Measurements from ENCODE around the gene ABHD16B.
"Not testable (repeated sequence)": the region's sequence is repeated elsewhere in the genome, so short reads cannot be mapped to it uniquely, and the experiment has no call there.

The ABHD16B gene

DNA sequence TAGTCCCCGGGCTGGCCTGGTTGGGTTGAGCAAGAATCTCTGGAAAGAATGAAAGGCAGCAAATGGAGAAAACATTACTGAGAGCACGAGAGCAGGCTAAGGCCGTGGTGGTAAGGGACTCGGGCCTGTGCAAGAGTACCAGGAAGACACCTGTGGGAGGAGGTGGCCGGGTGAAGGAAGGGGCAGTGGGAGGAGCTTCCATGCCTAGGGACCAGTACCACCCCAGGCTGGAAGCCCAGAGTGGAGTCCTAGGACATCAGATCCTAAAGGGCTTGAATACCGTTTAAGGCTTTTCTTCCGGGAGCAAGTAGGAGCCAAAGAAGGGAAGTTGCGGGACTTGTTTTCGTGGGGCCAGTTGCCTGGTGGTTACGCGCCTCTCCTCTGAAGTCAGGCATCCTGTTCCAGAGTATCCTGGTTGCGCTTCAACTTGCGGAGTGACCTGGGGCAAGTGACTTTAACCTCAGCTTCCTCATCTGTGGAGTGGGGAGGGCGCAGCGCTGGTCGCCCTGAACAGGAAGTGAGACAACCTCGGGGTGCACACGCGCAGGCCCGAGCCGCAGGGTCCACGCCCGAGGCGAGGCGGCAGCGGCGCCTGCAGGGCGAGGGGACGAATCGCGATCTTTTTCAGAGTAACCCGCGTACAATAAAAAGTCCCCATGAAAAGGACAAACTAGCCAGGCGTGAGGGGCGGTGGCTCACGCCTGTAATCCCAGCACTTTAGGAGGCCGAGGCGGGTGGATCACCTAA is 2.7 kb downstream of the ABHD16B start:
- CTCF ChIA-PET = interaction anchor here (0.6 to 5.1 kb wide), 20 partner anchors 9 to 329 kb away, joined by 3 to 47 read pairs (median 4); partner anchors contain the start of gene PTK6
- POLR2A ChIA-PET = interaction anchor here (1.0 to 1.9 kb wide), 2 partner anchors 110 to 127 kb away, joined by 4 read pairs; partner anchors contain the start of gene LIME1
- no peak for DNase-seq (ENCODE audit: low read depth, low spot score)
- peak overlapping the region; percentile 96 for H3K4me3 ChIP-seq (ENCODE audit: low read depth, low read length)
- TF ChIP-seq, protein P1, sequence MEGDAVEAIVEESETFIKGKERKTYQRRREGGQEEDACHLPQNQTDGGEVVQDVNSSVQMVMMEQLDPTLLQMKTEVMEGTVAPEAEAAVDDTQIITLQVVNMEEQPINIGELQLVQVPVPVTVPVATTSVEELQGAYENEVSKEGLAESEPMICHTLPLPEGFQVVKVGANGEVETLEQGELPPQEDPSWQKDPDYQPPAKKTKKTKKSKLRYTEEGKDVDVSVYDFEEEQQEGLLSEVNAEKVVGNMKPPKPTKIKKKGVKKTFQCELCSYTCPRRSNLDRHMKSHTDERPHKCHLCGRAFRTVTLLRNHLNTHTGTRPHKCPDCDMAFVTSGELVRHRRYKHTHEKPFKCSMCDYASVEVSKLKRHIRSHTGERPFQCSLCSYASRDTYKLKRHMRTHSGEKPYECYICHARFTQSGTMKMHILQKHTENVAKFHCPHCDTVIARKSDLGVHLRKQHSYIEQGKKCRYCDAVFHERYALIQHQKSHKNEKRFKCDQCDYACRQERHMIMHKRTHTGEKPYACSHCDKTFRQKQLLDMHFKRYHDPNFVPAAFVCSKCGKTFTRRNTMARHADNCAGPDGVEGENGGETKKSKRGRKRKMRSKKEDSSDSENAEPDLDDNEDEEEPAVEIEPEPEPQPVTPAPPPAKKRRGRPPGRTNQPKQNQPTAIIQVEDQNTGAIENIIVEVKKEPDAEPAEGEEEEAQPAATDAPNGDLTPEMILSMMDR (IDR thresholded peaks at IDR 0.05; ENCODE audit: insufficient read depth, low read length, missing control alignments) = peak; percentile 77

DNA sequence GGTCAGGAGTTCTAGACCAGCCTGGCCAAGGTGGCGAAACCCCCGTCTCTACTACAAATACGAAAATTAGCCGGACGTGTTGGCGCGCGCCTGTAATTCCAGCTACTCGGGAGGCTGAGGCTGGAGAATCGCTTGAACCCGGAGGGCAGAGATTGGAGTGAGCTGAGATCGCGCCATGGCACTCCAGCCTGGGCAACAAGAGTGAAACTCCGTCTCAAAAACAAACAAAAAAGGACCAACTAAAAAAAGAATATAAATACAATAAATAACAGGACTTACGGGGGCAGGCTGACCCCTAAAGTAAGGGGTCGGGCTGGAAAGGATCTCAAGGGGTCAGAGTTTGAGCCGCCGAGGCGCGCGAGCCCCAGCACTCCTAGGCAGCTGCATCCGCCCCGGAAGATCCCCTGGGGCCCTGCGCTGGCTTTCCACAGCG is 3.3 kb downstream of the ABHD16B start:
- H3K4me3 ChIP-seq (ENCODE audit: low read depth, low read length) = peak overlapping the region; percentile 96
- TF ChIP-seq, protein P1 (IDR thresholded peaks at IDR 0.05; ENCODE audit: insufficient read depth, low read length, missing control alignments) = no peak
- ChIA-PET CTCF (interaction anchor here (0.6 to 5.1 kb wide), 20 partner anchors 8 to 330 kb away, joined by 3 to 47 read pairs (median 4); partner anchors contain the start of genes PRPF6 and PTK6), POLR2A (interaction anchor here (0.6 to 1.9 kb wide), 27 partner anchors 9 to 362 kb away, joined by 3 to 16 read pairs (median 4); partner anchors contain the start of genes ARFRP1, LIME1, LKAAEAR1 and PPDPF)
- no peak for DNase-seq (ENCODE audit: low read depth, low spot score)

DNA sequence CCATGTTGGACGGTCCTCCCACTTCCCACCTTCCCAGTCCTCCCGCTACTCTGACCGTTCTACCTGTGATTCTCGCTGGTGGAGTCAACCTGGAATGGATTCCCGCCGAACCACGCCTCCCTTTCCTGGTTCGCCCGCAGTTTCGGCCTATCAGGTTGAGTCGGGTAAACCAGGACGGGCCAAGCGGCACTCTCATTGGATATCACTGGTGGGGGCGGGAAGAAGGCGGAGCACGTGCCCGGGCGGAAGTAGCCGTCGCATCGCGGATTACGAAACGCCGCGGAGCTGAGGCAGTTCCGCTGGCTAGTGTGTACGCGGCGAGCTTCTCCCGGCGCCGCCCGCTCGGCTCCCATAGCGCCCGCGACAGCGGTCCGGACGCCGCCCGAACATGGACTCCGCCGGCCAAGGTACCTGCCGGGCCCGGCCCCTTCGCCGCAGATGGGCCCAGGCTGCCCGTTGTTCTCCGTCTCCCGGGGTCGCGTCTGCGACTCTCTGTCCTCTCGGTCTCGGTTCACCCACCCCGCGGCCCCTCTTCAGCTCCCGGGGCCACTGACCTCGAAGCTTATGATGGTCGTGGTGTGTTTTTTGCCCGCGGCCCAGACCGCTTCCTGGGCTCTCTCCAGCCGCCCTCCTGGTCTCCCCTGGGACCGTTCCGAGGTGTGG is 3.8 kb downstream of the ABHD16B start, which contains the start of gene TPD52L2:
Gene TPD52L2 (plus strand): TSS at position 293 of the 663 bp plus-strand sequence. CDS start 96 bp downstream, at position 389.
- peak; percentile 77 for DNase-seq (ENCODE audit: low read depth, low spot score)
- peak within 1 kb of the TSS; percentile 96 for H3K4me3 ChIP-seq (ENCODE audit: low read depth, low read length)
- TF ChIP-seq, protein P1 (IDR thresholded peaks at IDR 0.05; ENCODE audit: insufficient read depth, low read length, missing control alignments) = no peak
- CTCF ChIA-PET = interaction anchor here (0.6 to 5.1 kb wide), 20 partner anchors 9 to 330 kb away, joined by 3 to 47 read pairs (median 4); partner anchors contain the start of genes PRPF6 and PTK6
- POLR2A ChIA-PET = interaction anchor here (0.6 to 1.9 kb wide), 30 partner anchors 8 to 363 kb away, joined by 3 to 16 read pairs (median 4); partner anchors contain the start of genes ARFRP1, HELZ2, LIME1 and LKAAEAR1

DNA sequence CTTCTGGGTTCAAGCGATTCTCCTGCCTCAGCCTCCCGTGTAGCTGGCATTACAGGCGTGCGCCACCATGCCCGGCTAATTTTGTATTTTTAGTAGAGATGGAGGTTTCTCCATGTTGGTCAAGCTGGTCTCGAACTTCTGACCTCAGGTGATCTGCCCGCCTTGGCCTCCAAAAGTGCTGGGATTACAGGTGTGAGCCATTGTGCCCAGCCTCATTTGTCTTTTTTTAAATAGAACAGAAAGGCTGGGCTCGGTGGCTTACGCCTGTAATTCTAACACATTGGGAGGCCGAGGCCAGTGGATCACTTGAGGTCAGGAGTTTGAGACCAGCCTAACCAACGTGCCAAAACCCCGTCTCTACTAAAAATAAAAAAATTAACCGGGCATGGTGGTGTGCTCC is 5.7 kb downstream of the ABHD16B start:
- CTCF ChIA-PET = interaction anchor here (1.0 to 5.1 kb wide), 5 partner anchors 8 to 329 kb away, joined by 3 to 47 read pairs (median 5); no protein-coding TSS in a partner anchor
- DNase-seq (ENCODE audit: low read depth, low spot score); H3K4me3 ChIP-seq (ENCODE audit: low read depth, low read length); POLR2A ChIA-PET: not testable (repeated sequence)

DNA sequence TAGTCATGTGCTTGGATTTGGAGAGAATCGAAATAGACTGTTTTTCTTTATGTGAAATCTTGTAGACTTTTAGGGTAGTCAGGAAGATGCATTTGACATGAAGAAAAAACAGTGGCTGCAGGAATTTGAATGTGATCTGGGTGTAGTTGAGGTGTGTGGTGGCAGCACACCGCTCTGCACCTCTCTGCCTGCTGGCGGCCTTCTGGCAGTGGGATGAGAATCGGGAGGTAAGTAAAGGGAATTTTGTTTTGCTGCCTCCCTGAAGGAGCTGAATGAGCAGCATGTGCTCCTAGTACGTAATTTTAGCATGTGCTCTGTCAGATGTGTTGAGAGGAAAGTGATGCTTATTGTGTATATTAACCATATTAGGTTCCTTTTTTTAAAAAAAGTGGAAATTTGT is 7.0 kb downstream of the ABHD16B start:
- POLR2A ChIA-PET = no interaction called here
- H3K4me3 ChIP-seq (ENCODE audit: low read depth, low read length) = no peak overlapping the region
- no peak for DNase-seq (ENCODE audit: low read depth, low spot score)
- CTCF ChIA-PET = interaction anchor here (2.2 kb wide), 1 partner anchor 330 kb away, joined by 5 read pairs; no protein-coding TSS in a partner anchor
- TF ChIP-seq, protein P1 (IDR thresholded peaks at IDR 0.05; ENCODE audit: insufficient read depth, low read length, missing control alignments) = no peak

DNA sequence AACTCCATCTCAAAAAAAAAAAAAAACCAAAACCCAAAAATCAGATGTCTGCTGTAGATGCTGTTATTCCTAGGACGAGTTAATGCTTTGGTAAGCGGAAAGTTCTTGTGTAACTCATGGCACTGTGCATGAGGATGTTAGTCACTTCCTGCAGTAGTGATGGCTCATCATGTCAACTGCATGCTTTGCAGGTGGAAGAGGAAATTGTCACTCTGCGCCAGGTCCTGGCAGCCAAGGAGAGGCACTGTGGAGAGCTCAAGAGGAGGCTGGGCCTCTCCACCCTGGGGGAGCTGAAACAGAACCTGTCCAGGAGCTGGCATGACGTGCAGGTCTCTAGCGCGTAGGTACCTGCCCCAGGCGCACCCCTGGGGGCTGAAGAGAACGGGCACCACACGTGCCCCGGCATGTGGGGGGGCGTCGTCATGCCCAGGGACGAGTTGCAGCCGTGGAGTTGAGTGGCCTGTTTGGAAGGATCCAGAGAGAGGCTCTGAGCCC is 12.2 kb downstream of the ABHD16B start:
- DNase-seq (ENCODE audit: low read depth, low spot score) = no peak
- POLR2A ChIA-PET = interaction anchor here (1.4 kb wide), 1 partner anchor 8 kb away, joined by 5 read pairs; the partner anchor contains the start of gene TPD52L2
- CTCF ChIA-PET = interaction anchor here (0.6 to 1.4 kb wide), 5 partner anchors 9 to 98 kb away, joined by 3 to 5 read pairs (median 4); partner anchors contain the start of gene TPD52L2

DNA sequence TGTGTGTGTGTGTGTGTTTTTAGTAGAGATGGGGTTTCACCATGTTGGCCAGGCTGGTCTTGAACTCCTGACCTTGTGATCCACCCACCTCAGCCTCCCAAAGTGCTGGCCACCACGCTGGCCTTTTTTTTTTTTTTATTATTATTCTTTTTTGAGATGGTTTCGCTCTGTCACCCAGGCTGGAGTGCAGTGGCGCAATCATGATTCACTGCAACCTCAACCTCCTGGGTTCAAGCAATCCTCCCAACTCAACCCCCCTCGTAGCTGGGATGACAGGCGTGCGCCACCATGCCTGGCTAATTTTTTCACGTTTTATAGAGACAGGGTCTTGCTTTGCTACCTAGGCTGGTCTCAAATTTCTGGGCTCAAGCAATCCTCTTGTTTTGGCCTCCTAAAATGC is 12.9 kb downstream of the ABHD16B start:
- POLR2A ChIA-PET; DNase-seq (ENCODE audit: low read depth, low spot score); H3K4me3 ChIP-seq (ENCODE audit: low read depth, low read length): not testable (repeated sequence)
- CTCF ChIA-PET = interaction anchor here (0.6 to 1.4 kb wide), 3 partner anchors 9 to 20 kb away, joined by 3 to 4 read pairs (median 3); partner anchors contain the start of gene TPD52L2

More for the DNA sequence above, 12.2 kb downstream of the ABHD16B start:
- H3K4me3 ChIP-seq (ENCODE audit: low read depth, low read length) = no peak overlapping the region
- TF ChIP-seq, protein P1 (IDR thresholded peaks at IDR 0.05; ENCODE audit: insufficient read depth, low read length, missing control alignments) = no peak
